GM12874 (cell line): Measurements from ENCODE around the gene VAV3.

Experiments used
- TF ChIP-seq, protein P1 (sequence below): IDR thresholded peaks from 2 replicates; pipeline ENCODE4 v1.5.1; 2011; ENCODE audit warnings: low read depth, mild to moderate bottlenecking, control low read depth, low read length, moderate library complexity; ENCODE audit not compliant: insufficient read depth

VAV3 gene

GRCh38 chr1:107762751-107763390 lies 202.1 kb downstream of the VAV3 start:
- TF ChIP-seq, protein P1, sequence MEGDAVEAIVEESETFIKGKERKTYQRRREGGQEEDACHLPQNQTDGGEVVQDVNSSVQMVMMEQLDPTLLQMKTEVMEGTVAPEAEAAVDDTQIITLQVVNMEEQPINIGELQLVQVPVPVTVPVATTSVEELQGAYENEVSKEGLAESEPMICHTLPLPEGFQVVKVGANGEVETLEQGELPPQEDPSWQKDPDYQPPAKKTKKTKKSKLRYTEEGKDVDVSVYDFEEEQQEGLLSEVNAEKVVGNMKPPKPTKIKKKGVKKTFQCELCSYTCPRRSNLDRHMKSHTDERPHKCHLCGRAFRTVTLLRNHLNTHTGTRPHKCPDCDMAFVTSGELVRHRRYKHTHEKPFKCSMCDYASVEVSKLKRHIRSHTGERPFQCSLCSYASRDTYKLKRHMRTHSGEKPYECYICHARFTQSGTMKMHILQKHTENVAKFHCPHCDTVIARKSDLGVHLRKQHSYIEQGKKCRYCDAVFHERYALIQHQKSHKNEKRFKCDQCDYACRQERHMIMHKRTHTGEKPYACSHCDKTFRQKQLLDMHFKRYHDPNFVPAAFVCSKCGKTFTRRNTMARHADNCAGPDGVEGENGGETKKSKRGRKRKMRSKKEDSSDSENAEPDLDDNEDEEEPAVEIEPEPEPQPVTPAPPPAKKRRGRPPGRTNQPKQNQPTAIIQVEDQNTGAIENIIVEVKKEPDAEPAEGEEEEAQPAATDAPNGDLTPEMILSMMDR: no peak

- TF ChIP-seq, protein P1: no peak
Observed at GRCh38 chr1:107760065-107760464, 204.9 kb downstream of the VAV3 start.

- TF ChIP-seq, protein P1: peak; percentile 54
Observed at GRCh38 chr1:107750364-107750959, 214.5 kb downstream of the VAV3 start.

DNA sequence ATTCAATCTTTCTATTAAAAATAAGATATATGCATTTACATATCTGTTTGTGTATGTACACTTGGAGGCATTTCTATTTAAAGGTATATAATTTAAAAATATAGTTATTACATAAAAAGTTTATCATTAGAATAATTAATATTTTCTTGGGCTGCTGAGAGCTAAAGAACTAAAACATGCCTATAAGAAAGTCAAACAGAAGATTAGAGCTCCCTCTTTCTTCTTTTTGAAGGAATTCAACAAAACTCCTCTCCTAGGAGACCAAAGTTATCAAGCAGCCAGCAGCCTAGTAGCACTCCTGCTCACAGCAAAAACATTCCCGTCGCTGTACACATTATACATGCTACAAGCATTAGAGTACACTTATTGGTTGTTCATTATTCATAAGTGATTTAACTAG lies 216.4 kb downstream of the VAV3 start:
- TF ChIP-seq, protein P1: no peak

DNA sequence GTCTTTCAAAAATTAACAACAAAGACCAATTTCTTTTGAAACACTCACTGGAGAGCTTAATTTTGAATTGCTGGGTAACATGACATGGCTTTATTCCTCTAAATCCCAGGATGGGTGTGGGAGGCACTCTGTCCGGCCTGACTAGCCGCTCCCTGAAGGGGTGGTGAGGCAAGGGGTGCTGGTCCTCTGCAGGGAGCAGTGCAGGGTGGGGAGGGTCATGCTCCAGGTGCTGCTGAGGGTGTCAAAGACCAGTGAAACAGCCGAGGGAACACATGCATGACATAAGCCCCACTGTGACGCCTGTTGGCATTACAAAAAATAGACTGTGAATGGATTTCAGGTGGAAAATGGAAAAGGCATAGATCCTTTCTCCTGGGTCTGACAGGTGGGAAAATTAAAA lies 223.7 kb downstream of the VAV3 start:
- TF ChIP-seq, protein P1: no peak

- TF ChIP-seq, protein P1: no peak
Observed at GRCh38 chr1:107740579-107740978, 224.4 kb downstream of the VAV3 start.

DNA sequence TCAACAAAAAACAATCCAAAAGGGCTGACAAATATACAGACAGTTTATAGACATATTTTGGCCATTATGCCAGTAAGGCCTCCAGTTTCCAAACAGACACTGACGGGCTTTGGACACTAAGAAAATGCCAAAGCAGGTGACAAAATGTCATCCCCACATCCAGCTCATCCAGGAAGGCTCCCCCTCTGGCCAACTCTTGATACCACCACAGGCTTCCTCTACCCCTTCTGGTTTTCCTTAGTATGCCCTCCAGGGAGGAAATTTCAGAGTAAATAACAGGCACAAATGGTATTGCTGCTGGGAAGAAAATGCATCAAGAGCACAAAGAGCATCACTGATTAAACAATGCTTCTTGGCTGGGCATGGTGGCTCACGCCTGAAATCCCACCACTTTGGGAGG lies 225.3 kb downstream of the VAV3 start:
- TF ChIP-seq, protein P1: no peak
